GM23338 (cell line): ENCODE results near the gene TBATA. TPM values are rescaled to one million over a fixed set of nuclear protein-coding genes. Genes with fewer than 3 reads are reported as not detected.

Source experiments
- ATAC-seq: fragments of 200-7000 bp; cut with Tn5 transposase; 3 replicates; pipeline ENCODE4 v1.9.1; 2020
- DNase-seq: peaks from one replicate; pipeline ENCODE4 v3.0.0-alpha.2; 2015; ENCODE audit warnings: low spot score
- H2AFZ ChIP-seq: fragments of 200-600 bp; sonication (generic); 2 replicates; pipeline ENCODE4 v1.8.0; 2016; ENCODE audit warnings: antibody characterized with exemption, mild to moderate bottlenecking, moderate library complexity
- H3F3A ChIP-seq: fragments of 200-600 bp; sonication (generic); replicated peaks from 2 replicates; pipeline ENCODE4 v1.8.0; 2017; ENCODE audit warnings: antibody characterized with exemption, mixed run types, low read depth
- H3K27ac ChIP-seq: fragments of 200-600 bp; sonication (generic); 2 replicates; pipeline ENCODE4 v1.6.1; 2016; ENCODE audit warnings: low read depth
- H3K27me3 ChIP-seq: fragments of 200-600 bp; sonication (generic); 2 replicates; pipeline ENCODE4 v1.8.0; 2016; ENCODE audit warnings: mild to moderate bottlenecking, mixed run types, moderate library complexity; ENCODE audit not compliant: insufficient read depth
- H3K36me3 ChIP-seq: fragments of 200-600 bp; sonication (generic); 2 replicates; pipeline ENCODE4 v1.8.0; 2016; ENCODE audit warnings: mild to moderate bottlenecking; ENCODE audit not compliant: insufficient read depth
- H3K4me1 ChIP-seq: fragments of 200-600 bp; sonication (generic); 2 replicates; pipeline ENCODE4 v1.8.0; 2016; ENCODE audit warnings: mild to moderate bottlenecking, moderate library complexity; ENCODE audit not compliant: insufficient read depth
- H3K4me2 ChIP-seq: fragments of 200-600 bp; sonication (generic); 2 replicates; pipeline ENCODE4 v1.7.1; 2017; ENCODE audit warnings: mixed run types
- H3K4me3 ChIP-seq: fragments of 200-600 bp; sonication (generic); 2 replicates; pipeline ENCODE4 v1.6.1; 2016; ENCODE audit warnings: mixed run types
- H3K79me2 ChIP-seq: fragments of 200-600 bp; sonication (generic); replicated peaks from 2 replicates; pipeline ENCODE4 v1.8.0; 2017; ENCODE audit warnings: mild to moderate bottlenecking; ENCODE audit not compliant: insufficient read depth
- H3K9me2 ChIP-seq: fragments of 200-600 bp; sonication (generic); 2 replicates; pipeline ENCODE4 v1.8.0; 2017; ENCODE audit not compliant: insufficient read depth
- H4K20me1 ChIP-seq: fragments of 200-600 bp; sonication (generic); replicated peaks from 2 replicates; pipeline ENCODE4 v1.8.0; 2017; ENCODE audit warnings: mild to moderate bottlenecking; ENCODE audit not compliant: insufficient read depth
- H3K27ac Mint-ChIP-seq: 2 replicates; pipeline ENCODE4 v1.8.0; 2020; ENCODE audit warnings: inconsistent platforms, mild to moderate bottlenecking, moderate library complexity, mixed read lengths
- H3K27me3 Mint-ChIP-seq: 3 replicates; pipeline ENCODE4 v1.8.0; 2022; ENCODE audit warnings: low read depth, mild to moderate bottlenecking, moderate library complexity, mixed read lengths, inconsistent platforms; ENCODE audit not compliant: insufficient read depth, poor library complexity
- H3K36me3 Mint-ChIP-seq: 3 replicates; pipeline ENCODE4 v1.8.0; 2021; ENCODE audit warnings: low read depth, mild to moderate bottlenecking, inconsistent platforms, moderate library complexity, mixed read lengths
- H3K4me1 Mint-ChIP-seq: 3 replicates; pipeline ENCODE4 v1.8.0; 2020; ENCODE audit warnings: mild to moderate bottlenecking, inconsistent platforms, mixed read lengths
- H3K4me3 Mint-ChIP-seq: 3 replicates; pipeline ENCODE4 v1.8.0; 2021; ENCODE audit warnings: moderate library complexity, mild to moderate bottlenecking, inconsistent platforms, mixed read lengths
- H3K9me3 Mint-ChIP-seq: 3 replicates; pipeline ENCODE4 v1.8.0; 2020; ENCODE audit warnings: moderate library complexity, mild to moderate bottlenecking, inconsistent platforms, mixed read lengths
- CREB1 ChIP-seq: fragments of 250-450 bp; sonication (Bioruptor Pico); IDR thresholded peaks from 2 replicates; pipeline ENCODE4 v1.5.0; 2020; ENCODE audit warnings: low read depth, mild to moderate bottlenecking, moderate library complexity
- EZH2 ChIP-seq: fragments of 200-600 bp; sonication (generic); IDR thresholded peaks from one replicate; pipeline ENCODE4 v1.8.0; 2017; ENCODE audit warnings: antibody characterized with exemption, mild to moderate bottlenecking, low read depth; ENCODE audit not compliant: unreplicated experiment
- EZH2phosphoT487 ChIP-seq: fragments of 200-600 bp; sonication (generic); IDR thresholded peaks from one replicate; pipeline ENCODE4 v1.8.1; 2018; ENCODE audit warnings: antibody characterized with exemption; ENCODE audit not compliant: unreplicated experiment
- JUNB ChIP-seq: IDR thresholded peaks from one replicate; pipeline ENCODE4 v1.6.1; 2016; ENCODE audit warnings: antibody characterized with exemption; ENCODE audit not compliant: unreplicated experiment
- NANOG ChIP-seq: IDR thresholded peaks from 2 replicates; pipeline ENCODE4 v1.6.1; 2016; ENCODE audit warnings: antibody characterized with exemption, borderline replicate concordance
- POLR2AphosphoS5 ChIP-seq: IDR thresholded peaks from 2 replicates; pipeline ENCODE4 v1.6.1; 2016; ENCODE audit warnings: antibody characterized with exemption, low read depth
- STAT1 ChIP-seq: IDR thresholded peaks from one replicate; pipeline ENCODE4 v1.6.1; 2016; ENCODE audit warnings: antibody characterized with exemption; ENCODE audit not compliant: unreplicated experiment
- ZNF114 ChIP-seq: fragments of 250-450 bp; sonication (Bioruptor Pico); IDR thresholded peaks from 2 replicates; pipeline ENCODE4 v1.5.0; 2020; ENCODE audit warnings: mild to moderate bottlenecking, moderate library complexity
- ZNF331 ChIP-seq: fragments of 250-450 bp; sonication (Bioruptor Pico); IDR thresholded peaks from 2 replicates; pipeline ENCODE4 v1.5.0; 2020; ENCODE audit warnings: low read depth, mild to moderate bottlenecking, moderate library complexity
- ZNF462 ChIP-seq: fragments of 250-450 bp; sonication (Bioruptor Pico); IDR thresholded peaks from 2 replicates; pipeline ENCODE4 v1.5.0; 2020; ENCODE audit warnings: mild to moderate bottlenecking, moderate library complexity
- polyA plus RNA-seq: library from polyadenylated mRNA; unstranded; fragments of >200 nt; fragmentation: Nextera tagmentation; extraction: Ambion mirVana; gene quantifications from 2 replicates; pipeline ENCODE4 v1.2.1, GENCODE V29; 2016
- total RNA-seq: library from RNA; depleted of rRNA; stranded (reverse); fragments of >200 nt; shearing (Covaris generic); gene quantifications from 2 replicates; pipeline ENCODE4 v1.2.3, GENCODE V29; 2014
- TF ChIP-seq, protein P1 (sequence below), 2 experiments: fragments of 200-600 bp in 1 of 2; sonication (generic) in 1 of 2; conservative IDR thresholded peaks; 2 replicates each; pipeline versions ENCODE4 v1.5.1 to v1.6.1; 2016 to 2017; ENCODE audit warnings: antibody characterized with exemption in 2 of 2, low read depth in 2 of 2, mild to moderate bottlenecking in 2 of 2, moderate library complexity in 1 of 2
- TF ChIP-seq, protein P2 (sequence below): IDR thresholded peaks from one replicate; pipeline ENCODE4 v1.6.1; 2018; ENCODE audit warnings: antibody characterized with exemption; ENCODE audit not compliant: unreplicated experiment
- TF ChIP-seq, protein P3 (sequence below): IDR thresholded peaks from 2 replicates; pipeline ENCODE4 v1.6.1; 2016; ENCODE audit warnings: antibody characterized with exemption

The TBATA gene
- total and polyA plus RNA-seq, 2 experiments from 2014 or later = not detected

- no peaks in the 10 kb centered on the region for H3K79me2 ChIP-seq
- peaks cover 12% of the 10 kb centered on the region for H3K27me3 Mint-ChIP-seq
- no peak overlapping the region for H3K4me3 ChIP-seq
- H3K4me1 ChIP-seq = no peaks in the 10 kb centered on the region
- no peak overlapping the region for H3K4me2 ChIP-seq
- no peaks in the 10 kb centered on the region for H3K27me3 ChIP-seq
- H3K9me2 ChIP-seq = no peaks in the 10 kb centered on the region
- no peak overlapping the region for H3K27ac ChIP-seq
- H3F3A ChIP-seq = no peaks in the 10 kb centered on the region
- no peak overlapping the region for H3K27ac Mint-ChIP-seq
- H2AFZ ChIP-seq = no peak overlapping the region
- H4K20me1 ChIP-seq = no peaks in the 10 kb centered on the region
- TF ChIP-seq ZNF462 (CRISPR knock-in tag) (no peak), STAT1 (no peak), NANOG (no peak), EZH2 (no peak), ZNF114 (no peak), EZH2phosphoT487 (no peak), CREB1 (CRISPR knock-in tag) (no peak), ZNF331 (no peak), POLR2AphosphoS5 (no peak), JUNB (no peak)
- TF ChIP-seq, protein P1, sequence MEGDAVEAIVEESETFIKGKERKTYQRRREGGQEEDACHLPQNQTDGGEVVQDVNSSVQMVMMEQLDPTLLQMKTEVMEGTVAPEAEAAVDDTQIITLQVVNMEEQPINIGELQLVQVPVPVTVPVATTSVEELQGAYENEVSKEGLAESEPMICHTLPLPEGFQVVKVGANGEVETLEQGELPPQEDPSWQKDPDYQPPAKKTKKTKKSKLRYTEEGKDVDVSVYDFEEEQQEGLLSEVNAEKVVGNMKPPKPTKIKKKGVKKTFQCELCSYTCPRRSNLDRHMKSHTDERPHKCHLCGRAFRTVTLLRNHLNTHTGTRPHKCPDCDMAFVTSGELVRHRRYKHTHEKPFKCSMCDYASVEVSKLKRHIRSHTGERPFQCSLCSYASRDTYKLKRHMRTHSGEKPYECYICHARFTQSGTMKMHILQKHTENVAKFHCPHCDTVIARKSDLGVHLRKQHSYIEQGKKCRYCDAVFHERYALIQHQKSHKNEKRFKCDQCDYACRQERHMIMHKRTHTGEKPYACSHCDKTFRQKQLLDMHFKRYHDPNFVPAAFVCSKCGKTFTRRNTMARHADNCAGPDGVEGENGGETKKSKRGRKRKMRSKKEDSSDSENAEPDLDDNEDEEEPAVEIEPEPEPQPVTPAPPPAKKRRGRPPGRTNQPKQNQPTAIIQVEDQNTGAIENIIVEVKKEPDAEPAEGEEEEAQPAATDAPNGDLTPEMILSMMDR (conservative IDR thresholded peaks at IDR 0.05; ENCODE audit: low read depth in 2 of 2) = no peak
- TF ChIP-seq, protein P2, sequence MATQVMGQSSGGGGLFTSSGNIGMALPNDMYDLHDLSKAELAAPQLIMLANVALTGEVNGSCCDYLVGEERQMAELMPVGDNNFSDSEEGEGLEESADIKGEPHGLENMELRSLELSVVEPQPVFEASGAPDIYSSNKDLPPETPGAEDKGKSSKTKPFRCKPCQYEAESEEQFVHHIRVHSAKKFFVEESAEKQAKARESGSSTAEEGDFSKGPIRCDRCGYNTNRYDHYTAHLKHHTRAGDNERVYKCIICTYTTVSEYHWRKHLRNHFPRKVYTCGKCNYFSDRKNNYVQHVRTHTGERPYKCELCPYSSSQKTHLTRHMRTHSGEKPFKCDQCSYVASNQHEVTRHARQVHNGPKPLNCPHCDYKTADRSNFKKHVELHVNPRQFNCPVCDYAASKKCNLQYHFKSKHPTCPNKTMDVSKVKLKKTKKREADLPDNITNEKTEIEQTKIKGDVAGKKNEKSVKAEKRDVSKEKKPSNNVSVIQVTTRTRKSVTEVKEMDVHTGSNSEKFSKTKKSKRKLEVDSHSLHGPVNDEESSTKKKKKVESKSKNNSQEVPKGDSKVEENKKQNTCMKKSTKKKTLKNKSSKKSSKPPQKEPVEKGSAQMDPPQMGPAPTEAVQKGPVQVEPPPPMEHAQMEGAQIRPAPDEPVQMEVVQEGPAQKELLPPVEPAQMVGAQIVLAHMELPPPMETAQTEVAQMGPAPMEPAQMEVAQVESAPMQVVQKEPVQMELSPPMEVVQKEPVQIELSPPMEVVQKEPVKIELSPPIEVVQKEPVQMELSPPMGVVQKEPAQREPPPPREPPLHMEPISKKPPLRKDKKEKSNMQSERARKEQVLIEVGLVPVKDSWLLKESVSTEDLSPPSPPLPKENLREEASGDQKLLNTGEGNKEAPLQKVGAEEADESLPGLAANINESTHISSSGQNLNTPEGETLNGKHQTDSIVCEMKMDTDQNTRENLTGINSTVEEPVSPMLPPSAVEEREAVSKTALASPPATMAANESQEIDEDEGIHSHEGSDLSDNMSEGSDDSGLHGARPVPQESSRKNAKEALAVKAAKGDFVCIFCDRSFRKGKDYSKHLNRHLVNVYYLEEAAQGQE = no peak
- TF ChIP-seq, protein P3, sequence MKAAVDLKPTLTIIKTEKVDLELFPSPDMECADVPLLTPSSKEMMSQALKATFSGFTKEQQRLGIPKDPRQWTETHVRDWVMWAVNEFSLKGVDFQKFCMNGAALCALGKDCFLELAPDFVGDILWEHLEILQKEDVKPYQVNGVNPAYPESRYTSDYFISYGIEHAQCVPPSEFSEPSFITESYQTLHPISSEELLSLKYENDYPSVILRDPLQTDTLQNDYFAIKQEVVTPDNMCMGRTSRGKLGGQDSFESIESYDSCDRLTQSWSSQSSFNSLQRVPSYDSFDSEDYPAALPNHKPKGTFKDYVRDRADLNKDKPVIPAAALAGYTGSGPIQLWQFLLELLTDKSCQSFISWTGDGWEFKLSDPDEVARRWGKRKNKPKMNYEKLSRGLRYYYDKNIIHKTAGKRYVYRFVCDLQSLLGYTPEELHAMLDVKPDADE = no peak
- H3K36me3 Mint-ChIP-seq = no peaks in the 10 kb centered on the region; the same call in 2 of the 3 replicates
- H3K9me3 Mint-ChIP-seq = no peaks in the 10 kb centered on the region
- H3K4me3 Mint-ChIP-seq = no peak overlapping the region
- ATAC-seq (no peak), DNase-seq (no peak)
- H3K36me3 ChIP-seq = no peaks in the 10 kb centered on the region
- H3K4me1 Mint-ChIP-seq = peaks cover 7% of the 10 kb centered on the region
Observed at GRCh38 chr10:70773965-70774809, 11.0 kb downstream of the TBATA start.
